NT2/D1 (cell line): ENCODE data around the gene ERI2.

Source experiments
- SUZ12 ChIP-seq: IDR thresholded peaks from 2 replicates; pipeline ENCODE4 v1.6.1; 2011; ENCODE audit not compliant: insufficient read length, insufficient read depth; ENCODE audit errors: extremely low read depth
- YY1 ChIP-seq: IDR thresholded peaks from 2 replicates; pipeline ENCODE4 v1.6.1; 2011; ENCODE audit not compliant: insufficient read length, insufficient read depth
- ZNF274 ChIP-seq: IDR thresholded peaks from 2 replicates; pipeline ENCODE4 v1.6.1; 2011; ENCODE audit warnings: mild to moderate bottlenecking, low read depth, low read length

DNA sequence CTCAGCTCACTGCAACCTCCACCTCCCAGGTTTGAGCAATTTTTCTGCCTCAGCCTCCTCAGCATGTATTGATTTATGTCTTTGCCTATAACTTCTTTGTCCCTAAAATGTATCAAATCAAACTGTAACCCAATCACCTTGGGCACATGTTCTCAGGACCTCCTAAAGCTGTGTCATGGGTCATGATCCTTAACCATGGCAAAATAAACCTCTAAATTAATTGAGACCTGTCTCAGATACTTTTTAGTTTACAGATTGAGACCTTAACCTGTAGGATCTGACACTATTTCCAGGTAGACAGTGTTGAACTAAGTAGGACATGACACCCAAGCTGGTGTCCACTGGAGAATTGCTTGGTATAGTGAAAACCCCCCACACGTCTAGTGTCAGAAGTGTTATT, 45.1 kb downstream of the ERI2 start:
- no peak for TF ChIP-seq SUZ12
- TF ChIP-seq YY1, result no peak
- TF ChIP-seq ZNF274, result no peak
